Neural cell (in vitro differentiated cells): ENCODE measurements around the gene OR7G2.
A peak's percentile ranks its signal among the peaks of the same experiment; 100 is the strongest.

Experiments
- EP300 ChIP-seq: fragments of 450-650 bp; conservative IDR thresholded peaks from 2 replicates; pipeline ENCODE4 v1.6.1; 2014; ENCODE audit warnings: antibody characterized with exemption, mild to moderate bottlenecking, moderate library complexity; ENCODE audit not compliant: poor library complexity, severe bottlenecking
- EZH2 ChIP-seq: fragments of 200-600, 300-800 bp; shearing (Covaris generic), sonication (generic); IDR thresholded peaks from 2 replicates; pipeline ENCODE4 v1.6.1; 2014; ENCODE audit warnings: antibody characterized with exemption, low read length, borderline replicate concordance, mild to moderate bottlenecking; ENCODE audit not compliant: insufficient read depth, poor library complexity, severe bottlenecking
- MXI1 ChIP-seq: fragments of 450-650 bp; conservative IDR thresholded peaks from 2 replicates; pipeline ENCODE4 v1.6.1; 2014; ENCODE audit warnings: antibody characterized with exemption, mild to moderate bottlenecking; ENCODE audit not compliant: poor library complexity, severe bottlenecking
- POLR2AphosphoS5 ChIP-seq: IDR thresholded peaks from 2 replicates; pipeline ENCODE4 v1.6.1; 2012
- RAD21 ChIP-seq: fragments of 450-650 bp; conservative IDR thresholded peaks from 2 replicates; pipeline ENCODE4 v1.6.1; 2014; ENCODE audit warnings: antibody characterized with exemption, mild to moderate bottlenecking, moderate library complexity
- SMC3 ChIP-seq: fragments of 450-650 bp; conservative IDR thresholded peaks from 2 replicates; pipeline ENCODE4 v1.6.1; 2014; ENCODE audit warnings: antibody characterized with exemption, mild to moderate bottlenecking, moderate library complexity; ENCODE audit not compliant: poor library complexity
- TF ChIP-seq, protein P1 (sequence below): fragments of 450-650 bp; IDR thresholded peaks from 2 replicates; pipeline ENCODE4 v1.5.1; 2014; ENCODE audit warnings: antibody characterized with exemption, mild to moderate bottlenecking, moderate library complexity; ENCODE audit not compliant: poor library complexity, severe bottlenecking
- TF ChIP-seq, protein P2 (sequence below): IDR thresholded peaks from 2 replicates; pipeline ENCODE4 v1.6.1; 2012; ENCODE audit warnings: borderline replicate concordance

DNA sequence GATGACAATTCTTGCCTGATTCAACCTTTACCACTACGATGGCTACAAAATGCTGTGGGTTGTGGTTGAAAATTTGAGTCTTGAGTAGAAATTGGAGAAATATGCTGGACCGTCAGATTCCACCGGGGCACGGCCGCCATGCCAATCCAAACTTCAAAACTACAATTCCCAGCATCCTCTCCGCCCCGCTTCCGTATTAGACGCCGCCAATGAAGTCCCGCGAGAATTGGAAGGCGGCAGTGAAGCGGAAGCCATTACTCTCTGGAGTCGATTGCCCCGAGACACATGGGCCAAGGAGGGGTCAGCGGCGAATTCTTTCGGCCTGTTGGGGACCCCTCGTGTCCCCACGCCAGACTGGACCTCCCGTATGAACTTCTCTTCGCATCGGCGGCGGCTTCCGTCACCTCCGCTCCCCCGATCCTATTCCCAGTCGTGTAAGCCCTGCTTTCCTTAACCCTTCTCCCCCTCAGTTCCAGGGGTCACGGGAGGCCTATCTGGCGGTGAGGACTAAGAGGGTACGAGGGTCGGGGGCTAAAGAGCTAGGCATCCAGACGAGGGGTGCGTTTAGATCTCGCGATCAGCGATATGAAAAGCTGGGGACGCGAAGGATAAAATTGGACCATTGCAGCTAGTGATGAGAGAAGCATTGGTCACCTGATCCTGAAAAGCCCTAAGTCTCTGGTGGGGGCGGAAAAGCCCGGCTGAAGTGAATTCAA lies 33.0 kb upstream of the OR7G2 start, which contains the start of gene ZNF317:
- TF ChIP-seq, protein P1, sequence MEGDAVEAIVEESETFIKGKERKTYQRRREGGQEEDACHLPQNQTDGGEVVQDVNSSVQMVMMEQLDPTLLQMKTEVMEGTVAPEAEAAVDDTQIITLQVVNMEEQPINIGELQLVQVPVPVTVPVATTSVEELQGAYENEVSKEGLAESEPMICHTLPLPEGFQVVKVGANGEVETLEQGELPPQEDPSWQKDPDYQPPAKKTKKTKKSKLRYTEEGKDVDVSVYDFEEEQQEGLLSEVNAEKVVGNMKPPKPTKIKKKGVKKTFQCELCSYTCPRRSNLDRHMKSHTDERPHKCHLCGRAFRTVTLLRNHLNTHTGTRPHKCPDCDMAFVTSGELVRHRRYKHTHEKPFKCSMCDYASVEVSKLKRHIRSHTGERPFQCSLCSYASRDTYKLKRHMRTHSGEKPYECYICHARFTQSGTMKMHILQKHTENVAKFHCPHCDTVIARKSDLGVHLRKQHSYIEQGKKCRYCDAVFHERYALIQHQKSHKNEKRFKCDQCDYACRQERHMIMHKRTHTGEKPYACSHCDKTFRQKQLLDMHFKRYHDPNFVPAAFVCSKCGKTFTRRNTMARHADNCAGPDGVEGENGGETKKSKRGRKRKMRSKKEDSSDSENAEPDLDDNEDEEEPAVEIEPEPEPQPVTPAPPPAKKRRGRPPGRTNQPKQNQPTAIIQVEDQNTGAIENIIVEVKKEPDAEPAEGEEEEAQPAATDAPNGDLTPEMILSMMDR, result peak; percentile 10
- TF ChIP-seq POLR2AphosphoS5 (peak; percentile 94), EZH2 (no peak), MXI1 (peak; percentile 91), EP300 (peak; percentile 25), RAD21 (peak; percentile 17), SMC3 (no peak)
- TF ChIP-seq, protein P2, sequence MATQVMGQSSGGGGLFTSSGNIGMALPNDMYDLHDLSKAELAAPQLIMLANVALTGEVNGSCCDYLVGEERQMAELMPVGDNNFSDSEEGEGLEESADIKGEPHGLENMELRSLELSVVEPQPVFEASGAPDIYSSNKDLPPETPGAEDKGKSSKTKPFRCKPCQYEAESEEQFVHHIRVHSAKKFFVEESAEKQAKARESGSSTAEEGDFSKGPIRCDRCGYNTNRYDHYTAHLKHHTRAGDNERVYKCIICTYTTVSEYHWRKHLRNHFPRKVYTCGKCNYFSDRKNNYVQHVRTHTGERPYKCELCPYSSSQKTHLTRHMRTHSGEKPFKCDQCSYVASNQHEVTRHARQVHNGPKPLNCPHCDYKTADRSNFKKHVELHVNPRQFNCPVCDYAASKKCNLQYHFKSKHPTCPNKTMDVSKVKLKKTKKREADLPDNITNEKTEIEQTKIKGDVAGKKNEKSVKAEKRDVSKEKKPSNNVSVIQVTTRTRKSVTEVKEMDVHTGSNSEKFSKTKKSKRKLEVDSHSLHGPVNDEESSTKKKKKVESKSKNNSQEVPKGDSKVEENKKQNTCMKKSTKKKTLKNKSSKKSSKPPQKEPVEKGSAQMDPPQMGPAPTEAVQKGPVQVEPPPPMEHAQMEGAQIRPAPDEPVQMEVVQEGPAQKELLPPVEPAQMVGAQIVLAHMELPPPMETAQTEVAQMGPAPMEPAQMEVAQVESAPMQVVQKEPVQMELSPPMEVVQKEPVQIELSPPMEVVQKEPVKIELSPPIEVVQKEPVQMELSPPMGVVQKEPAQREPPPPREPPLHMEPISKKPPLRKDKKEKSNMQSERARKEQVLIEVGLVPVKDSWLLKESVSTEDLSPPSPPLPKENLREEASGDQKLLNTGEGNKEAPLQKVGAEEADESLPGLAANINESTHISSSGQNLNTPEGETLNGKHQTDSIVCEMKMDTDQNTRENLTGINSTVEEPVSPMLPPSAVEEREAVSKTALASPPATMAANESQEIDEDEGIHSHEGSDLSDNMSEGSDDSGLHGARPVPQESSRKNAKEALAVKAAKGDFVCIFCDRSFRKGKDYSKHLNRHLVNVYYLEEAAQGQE, result no peak
